H1 (cell line): ENCODE data around the gene NAALADL1. TPM values are rescaled to one million over a fixed set of nuclear protein-coding genes. Genes with fewer than 3 reads are reported as not detected.

Experiments
- CTCF ChIA-PET: fragments of 300-600 bp; sonication (Branson Sonifier 250); formaldehyde crosslinking; loops from one replicate; lab custom pipeline; 2021; ENCODE audit not compliant: partially characterized antibody; lab: Charles Lee
- POLR2A ChIA-PET: fragments of 300-600 bp; sonication (Branson Sonifier 250); formaldehyde crosslinking; loops from one replicate; lab custom pipeline; 2021; ENCODE audit warnings: inconsistent platforms; ENCODE audit not compliant: partially characterized antibody; lab: Charles Lee
- DNase-seq, 2 experiments: peaks; one replicate each; pipeline versions ENCODE4 v3.0.0 to v3.0.0-alpha.2; 2010 to 2022; ENCODE audit warnings: low spot score in 2 of 2, low read depth in 1 of 2, mixed read lengths in 1 of 2
- FAIRE-seq: peaks from 2 replicates; lab custom pipeline; 2011; peaks lifted over from hg19 to GRCh38; lab: Jason Lieb, UNC
- H2AFZ ChIP-seq: 2 replicates; pipeline ENCODE4 v1.8.1; 2012; ENCODE audit warnings: low read length, inconsistent platforms
- H2AK5ac ChIP-seq: 2 replicates; pipeline ENCODE4 v1.6.1; 2013; ENCODE audit warnings: low read depth, low read length
- H2BK120ac ChIP-seq: replicated peaks from 2 replicates; pipeline ENCODE3; 2013; ENCODE audit warnings: low read depth, low read length, inconsistent platforms
- H2BK12ac ChIP-seq: 2 replicates; pipeline ENCODE4 v1.6.1; 2013; ENCODE audit warnings: low read depth, low read length
- H2BK15ac ChIP-seq: 2 replicates; pipeline ENCODE4 v1.6.1; 2013; ENCODE audit warnings: low read length
- H2BK20ac ChIP-seq: 2 replicates; pipeline ENCODE4 v1.6.1; 2013; ENCODE audit warnings: low read length
- H2BK5ac ChIP-seq: 2 replicates; pipeline ENCODE4 v1.6.1; 2013; ENCODE audit warnings: low read depth, low read length
- H3K14ac ChIP-seq: 2 replicates; pipeline ENCODE4 v1.6.1; 2013; ENCODE audit warnings: inconsistent platforms; ENCODE audit not compliant: insufficient read length
- H3K18ac ChIP-seq: 2 replicates; pipeline ENCODE4 v1.6.1; 2013; ENCODE audit warnings: low read length; ENCODE audit errors: extremely low read depth
- H3K23ac ChIP-seq: 2 replicates; pipeline ENCODE4 v1.6.1; 2013; ENCODE audit warnings: inconsistent platforms; ENCODE audit not compliant: insufficient read length
- H3K23me2 ChIP-seq: 2 replicates; pipeline ENCODE4 v1.6.1; 2013; ENCODE audit warnings: low read depth, low read length
- H3K27ac ChIP-seq: 2 replicates; pipeline ENCODE4 v1.6.1; 2011; ENCODE audit warnings: low read depth, low read length, inconsistent platforms
- H3K27me3 ChIP-seq, 4 experiments: replicated peaks in 1 of 4; 1 replicate in 1 of 4; 2 replicates in 3 of 4; pipeline versions ENCODE4 v1.6.1 to v1.8.1; 2011 to 2013; ENCODE audit warnings: low read length in 3 of 4, mild to moderate bottlenecking in 3 of 4, inconsistent platforms in 2 of 4, mixed read lengths in 2 of 4, moderate library complexity in 1 of 4; ENCODE audit not compliant: control insufficient read depth in 3 of 4, insufficient read depth in 3 of 4; ENCODE audit errors: extremely low read depth in 1 of 4
- H3K36me3 ChIP-seq, 4 experiments: 2 replicates each; pipeline versions ENCODE4 v1.6.1 to v1.8.1; 2011 to 2013; ENCODE audit warnings: mild to moderate bottlenecking in 4 of 4, low read length in 3 of 4, moderate library complexity in 2 of 4, control low read depth in 1 of 4, inconsistent platforms in 1 of 4; ENCODE audit not compliant: insufficient read depth in 4 of 4, control insufficient read depth in 2 of 4
- H3K4ac ChIP-seq: replicated peaks from 2 replicates; pipeline ENCODE3; 2013; ENCODE audit warnings: low read length, low read depth, mixed read lengths, inconsistent platforms; ENCODE audit not compliant: insufficient read length
- H3K4me1 ChIP-seq, 4 experiments: replicated peaks in 1 of 4; 1 replicate in 1 of 4; 2 replicates in 3 of 4; pipeline versions ENCODE4 v1.6.1 to v1.8.1; 2011 to 2013; ENCODE audit warnings: low read length in 3 of 4, inconsistent platforms in 2 of 4, mixed read lengths in 1 of 4; ENCODE audit not compliant: insufficient read depth in 4 of 4, control insufficient read depth in 3 of 4
- H3K4me2 ChIP-seq, 2 experiments: 2 replicates each; pipeline versions ENCODE4 v1.6.1 to v1.8.1; 2011 to 2013; ENCODE audit warnings: low read depth in 2 of 2, low read length in 2 of 2, control low read depth in 1 of 2, inconsistent platforms in 1 of 2, mild to moderate bottlenecking in 1 of 2; ENCODE audit not compliant: insufficient read depth in 1 of 2
- H3K4me3 ChIP-seq, 4 experiments: fragments of 200-600, 300-600 bp in 1 of 4; sonication (generic), shearing (Covaris generic), sonication (Bioruptor Twin) in 1 of 4; 2 replicates each; pipeline versions ENCODE4 v1.5.1 to v1.8.1; 2011 to 2016; ENCODE audit warnings: low read length in 4 of 4, low read depth in 3 of 4, control low read depth in 2 of 4, inconsistent platforms in 2 of 4, mild to moderate bottlenecking in 2 of 4, mixed read lengths in 1 of 4, moderate library complexity in 1 of 4; ENCODE audit not compliant: insufficient read depth in 2 of 4; ENCODE audit errors: extremely low read depth in 1 of 4
- H3K56ac ChIP-seq: replicated peaks from 2 replicates; pipeline ENCODE3; 2013; ENCODE audit warnings: low read depth, mild to moderate bottlenecking, mixed read lengths, low read length, inconsistent platforms; ENCODE audit not compliant: insufficient read length
- H3K79me1 ChIP-seq: 2 replicates; pipeline ENCODE4 v1.6.1; 2013; ENCODE audit warnings: low read depth, low read length, control low read depth
- H3K79me2 ChIP-seq, 2 experiments: 2 replicates each; pipeline versions ENCODE4 v1.6.1 to v1.8.1; 2012 to 2013; ENCODE audit warnings: low read length in 2 of 2, mild to moderate bottlenecking in 2 of 2, inconsistent platforms in 1 of 2; ENCODE audit not compliant: insufficient read depth in 2 of 2, control insufficient read depth in 1 of 2
- H3K9ac ChIP-seq, 4 experiments: replicated peaks in 1 of 4; 1 replicate in 1 of 4; 2 replicates in 3 of 4; pipeline versions ENCODE4 v1.6.1 to v1.8.1; 2011 to 2013; ENCODE audit warnings: low read depth in 3 of 4, low read length in 3 of 4, control low read depth in 2 of 4, mild to moderate bottlenecking in 2 of 4, moderate library complexity in 2 of 4, inconsistent platforms in 1 of 4; ENCODE audit errors: extremely low read depth in 1 of 4
- H3K9me3 ChIP-seq, 2 experiments: 2 replicates each; pipeline versions ENCODE4 v1.6.1 to v1.8.1; 2012 to 2013; ENCODE audit warnings: mild to moderate bottlenecking in 2 of 2, moderate library complexity in 2 of 2, control low read depth in 1 of 2, inconsistent platforms in 1 of 2, low read depth in 1 of 2, low read length in 1 of 2, mixed read lengths in 1 of 2; ENCODE audit not compliant: insufficient read depth in 2 of 2
- H4K20me1 ChIP-seq, 2 experiments: replicated peaks in 1 of 2; 2 replicates each; pipeline versions ENCODE3 to v1.8.1; 2011 to 2013; ENCODE audit warnings: inconsistent platforms in 2 of 2, low read length in 2 of 2, mild to moderate bottlenecking in 1 of 2; ENCODE audit not compliant: insufficient read depth in 2 of 2, control insufficient read depth in 1 of 2
- H4K5ac ChIP-seq: 2 replicates; pipeline ENCODE4 v1.6.1; 2013; ENCODE audit warnings: low read length, low read depth, mixed read lengths, inconsistent platforms; ENCODE audit not compliant: insufficient read length
- H4K8ac ChIP-seq: 2 replicates; pipeline ENCODE4 v1.8.0; 2013; ENCODE audit warnings: mild to moderate bottlenecking, moderate library complexity, low read length, inconsistent platforms; ENCODE audit not compliant: insufficient read depth; ENCODE audit errors: extremely low read depth
- H4K91ac ChIP-seq: replicated peaks from 2 replicates; pipeline ENCODE3; 2013; ENCODE audit warnings: low read length, mixed read lengths, inconsistent platforms; ENCODE audit not compliant: insufficient read length
- BCL11A ChIP-seq, 2 experiments: IDR thresholded peaks; one replicate each; pipeline ENCODE4 v1.6.1; 2011; ENCODE audit warnings: low read depth in 2 of 2, low read length in 2 of 2, mild to moderate bottlenecking in 2 of 2
- SIX5 ChIP-seq: IDR thresholded peaks from 2 replicates; pipeline ENCODE4 v1.6.1; 2011; ENCODE audit warnings: mild to moderate bottlenecking, low read depth, low read length
- SP1 ChIP-seq: IDR thresholded peaks from 2 replicates; pipeline ENCODE4 v1.6.1; 2011; ENCODE audit warnings: low read depth, low read length
- WGBS, 2 experiments: shearing (Covaris generic) in 1 of 2; methylation state at CpG; one replicate each; pipeline versions ENCODE4 v1.1.6 to v1.1.7; 2013 to 2015; ENCODE audit warnings: low lambda C conversion rate in 2 of 2, mixed read lengths in 2 of 2, inconsistent platforms in 1 of 2, low coverage in 1 of 2, missing lambda C conversion rate in 1 of 2; ENCODE audit not compliant: insufficient replicate concordance in 2 of 2, insufficient coverage in 1 of 2, insufficient read length in 1 of 2; ENCODE audit errors: extremely low coverage in 1 of 2, missing lambda C conversion rate in 1 of 2; 5-methylcytosine and 5-hydroxymethylcytosine counted together
- polyA plus RNA-seq, 7 experiments: library from polyadenylated mRNA; depleted of rRNA in 3 of 7; stranded (reverse) in 5 of 7; unstranded in 2 of 7; fragments of >200 nt in 5 of 7; fragments of 200-250 nt in 2 of 7; gene quantifications; 1 replicate in 5 of 7; 2 replicates in 1 of 7; 4 replicates in 1 of 7; pipeline versions ENCODE4 v1.2.1 to v1.2.3, GENCODE V29; 2011 to 2013; ENCODE audit warnings: missing spikeins in 2 of 7, mixed read lengths in 2 of 7
- total RNA-seq: library from RNA; stranded (reverse); fragmentation: NEBNext Ultra II Directional; extraction: Animal tissue kit (Norgen Biotek cat#: 25700); gene quantifications from 2 replicates; pipeline ENCODE4 v1.2.1, GENCODE V29; 2021

NAALADL1 gene
- total and polyA plus RNA-seq, 2 of the 8 experiments (the other 6 are each of a cell fraction or from before 2014, with no cell fraction given) = 7.5 to 9.9 TPM

DNA sequence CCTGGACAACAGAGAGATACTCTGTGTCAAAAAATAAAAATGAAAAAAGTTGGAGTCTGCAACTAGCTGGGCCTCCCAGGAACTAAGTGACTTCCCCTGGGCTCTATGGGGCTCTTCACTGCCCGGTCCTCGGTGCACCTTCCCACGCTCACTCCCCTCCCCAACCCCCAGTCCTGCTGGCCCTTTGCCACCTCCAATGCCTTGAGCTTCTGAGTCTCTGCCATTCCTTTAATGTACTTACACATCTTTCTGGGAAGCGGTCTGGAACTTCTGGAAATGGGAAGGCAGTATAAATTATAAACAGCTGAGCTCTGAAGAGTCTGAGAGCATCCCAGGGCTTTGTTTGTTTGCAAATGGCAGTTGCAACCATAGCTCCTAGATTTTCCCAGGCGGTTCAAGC lies 55.6 kb downstream of the NAALADL1 start:
- ChIA-PET CTCF (interaction anchor here (1.2 to 2.9 kb wide), 7 partner anchors 9 to 155 kb away, joined by 3 to 11 read pairs (median 6); partner anchors contain the start of gene ARL2), POLR2A (no interaction called here)
- H3K14ac ChIP-seq = no peak overlapping the region

More for the DNA sequence above, 55.6 kb downstream of the NAALADL1 start:
- Histone ChIP-seq H3K4ac (no peak overlapping the region), H3K23me2 (no peaks in the 10 kb centered on the region), H3K56ac (no peak overlapping the region), H4K20me1 (no peaks in the 10 kb centered on the region), H4K8ac (no peak overlapping the region), H3K18ac (no peak overlapping the region), H2BK15ac (no peak overlapping the region), H2AFZ (no peak overlapping the region), H2BK20ac (no peak overlapping the region), H4K91ac (no peak overlapping the region), H3K79me1 (no peaks in the 10 kb centered on the region), H3K4me2 (no peak overlapping the region), H3K9me3 (no peaks in the 10 kb centered on the region), H3K27ac (no peak overlapping the region), H3K27me3 (no peaks in the 10 kb centered on the region), H2AK5ac (no peak overlapping the region), H2BK12ac (no peak overlapping the region), H4K5ac (no peak overlapping the region), H2BK120ac (no peak overlapping the region), H3K23ac (no peak overlapping the region), H3K4me3 (no peak overlapping the region), H2BK5ac (no peak overlapping the region), H3K4me1 (no peaks in the 10 kb centered on the region), H3K9ac (no peak overlapping the region), H3K79me2 (no peaks in the 10 kb centered on the region), H3K36me3 (no peaks in the 10 kb centered on the region)
- DNase-seq = no peak
- FAIRE-seq = no peak
- TF ChIP-seq SIX5 (no peak), BCL11A (IDR thresholded peaks at IDR 0.05; ENCODE audit: low read depth in 2 of 2, low read length in 2 of 2) (no peak), SP1 (no peak)
- 87% methylated on average over 3 of the region's 5 CpGs; no CpG with 5 or more reads in 1 of the 2 experiments for WGBS, 2 experiments
